Tibial nerve (tissue), 4 donors: Measurements from ENCODE around the gene STAMBPL1.

Experiments used
- EP300 ChIP-seq, 2 donors: sonication (generic); formaldehyde crosslinking; IDR thresholded peaks; one replicate each; pipeline ENCODE4 v1.6.1; 2017; ENCODE audit warnings: antibody characterized with exemption in 2 of 2, mild to moderate bottlenecking in 1 of 2
- TF ChIP-seq, protein P1 (sequence below), 5 experiments: fragments of 200-600 bp in 3 of 5; fragments of 450-650 bp in 2 of 5; sonication (generic) in 3 of 5; IDR thresholded peaks; one replicate each; pipeline ENCODE4 v1.5.1; 2016 to 2019; ENCODE audit warnings: antibody characterized with exemption in 5 of 5, mild to moderate bottlenecking in 3 of 5, moderate library complexity in 2 of 5

- TF ChIP-seq, protein P1, sequence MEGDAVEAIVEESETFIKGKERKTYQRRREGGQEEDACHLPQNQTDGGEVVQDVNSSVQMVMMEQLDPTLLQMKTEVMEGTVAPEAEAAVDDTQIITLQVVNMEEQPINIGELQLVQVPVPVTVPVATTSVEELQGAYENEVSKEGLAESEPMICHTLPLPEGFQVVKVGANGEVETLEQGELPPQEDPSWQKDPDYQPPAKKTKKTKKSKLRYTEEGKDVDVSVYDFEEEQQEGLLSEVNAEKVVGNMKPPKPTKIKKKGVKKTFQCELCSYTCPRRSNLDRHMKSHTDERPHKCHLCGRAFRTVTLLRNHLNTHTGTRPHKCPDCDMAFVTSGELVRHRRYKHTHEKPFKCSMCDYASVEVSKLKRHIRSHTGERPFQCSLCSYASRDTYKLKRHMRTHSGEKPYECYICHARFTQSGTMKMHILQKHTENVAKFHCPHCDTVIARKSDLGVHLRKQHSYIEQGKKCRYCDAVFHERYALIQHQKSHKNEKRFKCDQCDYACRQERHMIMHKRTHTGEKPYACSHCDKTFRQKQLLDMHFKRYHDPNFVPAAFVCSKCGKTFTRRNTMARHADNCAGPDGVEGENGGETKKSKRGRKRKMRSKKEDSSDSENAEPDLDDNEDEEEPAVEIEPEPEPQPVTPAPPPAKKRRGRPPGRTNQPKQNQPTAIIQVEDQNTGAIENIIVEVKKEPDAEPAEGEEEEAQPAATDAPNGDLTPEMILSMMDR (IDR thresholded peaks at IDR 0.05) = no peak
- no peak for TF ChIP-seq EP300 (IDR thresholded peaks at IDR 0.05)
Observed at GRCh38 chr10:88919041-88919440, 39.0 kb downstream of the STAMBPL1 start.
